ENCODE data around the gene AUNIP.

AUNIP gene

DNA sequence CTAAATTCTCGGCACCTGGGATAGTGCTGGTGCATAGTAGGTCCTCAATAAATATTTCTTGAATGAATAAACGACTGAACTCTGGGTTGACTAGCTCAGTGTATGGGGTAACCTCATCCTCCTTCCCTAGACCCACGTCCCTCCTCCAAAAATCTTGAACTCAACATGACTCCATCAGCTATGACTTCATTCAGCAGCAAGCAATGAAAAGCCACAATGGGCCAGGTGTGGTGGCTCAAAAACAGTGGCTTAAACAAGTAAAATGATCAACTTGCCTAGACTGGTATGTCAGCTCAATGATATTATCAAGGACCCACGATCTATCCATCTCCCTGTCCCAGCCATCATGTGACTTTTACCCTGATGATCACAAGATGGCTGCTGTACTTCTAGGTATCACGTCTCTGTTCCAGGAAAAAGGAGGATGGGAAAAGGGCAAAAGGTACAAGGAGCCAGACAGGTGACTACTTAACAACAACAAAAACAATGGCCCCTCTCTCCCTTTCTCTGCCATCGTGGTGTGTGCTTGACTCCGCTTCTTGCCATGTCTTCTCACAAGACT, 29.2 kb upstream of the AUNIP start:
- no peak for DNase-seq (ENCODE audit: low read depth)

GRCh38 chr1:25885602-25886001, 26.3 kb upstream of the AUNIP start:
- no peak for DNase-seq (ENCODE audit: low read depth)

- DNase-seq (ENCODE audit: low read depth), result no peak
Measured at GRCh38 chr1:25881266-25881665, 22.0 kb upstream of the AUNIP start.

GRCh38 chr1:25880518-25880917, 21.3 kb upstream of the AUNIP start:
- no peak for DNase-seq (ENCODE audit: low read depth)

DNA sequence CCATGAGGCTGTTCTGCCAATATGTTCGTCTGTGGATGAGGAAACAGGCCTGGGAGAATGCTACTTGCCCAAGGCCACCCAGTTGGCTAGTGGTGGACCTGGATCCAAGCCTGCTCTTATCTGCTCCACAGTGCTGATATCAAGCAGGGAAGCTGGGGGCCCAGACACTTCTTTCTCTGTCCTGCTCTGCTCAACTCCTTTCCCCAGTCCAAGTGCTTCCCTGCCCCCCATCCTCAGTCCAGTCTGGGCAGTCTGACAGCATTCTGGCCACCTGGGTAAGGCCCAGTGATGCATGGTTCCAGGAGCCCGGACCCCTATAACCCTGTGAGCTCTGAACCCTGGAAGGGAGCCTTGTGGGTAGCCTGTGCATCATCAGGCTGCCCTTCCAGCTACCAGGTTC, 20.4 kb upstream of the AUNIP start:
- DNase-seq (ENCODE audit: low read depth), result no peak

DNA sequence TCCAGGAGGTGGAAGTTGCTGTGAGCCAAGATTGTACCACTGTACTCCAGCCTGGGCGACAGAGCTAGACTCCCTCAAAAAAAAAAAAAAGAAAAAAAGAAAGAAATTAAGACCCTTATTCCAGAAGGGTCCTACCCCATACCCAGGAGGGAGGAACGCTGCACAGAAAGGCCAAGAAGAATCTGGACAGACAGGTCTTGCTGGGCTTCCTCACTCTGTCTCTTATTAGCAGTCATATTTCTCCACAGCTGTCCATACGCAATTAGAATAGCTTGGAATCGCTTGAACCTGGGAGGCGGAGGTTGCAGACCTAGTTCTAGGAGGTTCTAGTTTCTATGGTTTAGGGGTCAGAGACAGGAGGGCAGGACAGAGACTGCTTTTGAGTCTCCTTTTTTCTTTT, 19.4 kb upstream of the AUNIP start:
- no peak for DNase-seq (ENCODE audit: low read depth)

- no peak for DNase-seq (ENCODE audit: low read depth)
Measured at GRCh38 chr1:25877155-25877554, 17.9 kb upstream of the AUNIP start.

DNA sequence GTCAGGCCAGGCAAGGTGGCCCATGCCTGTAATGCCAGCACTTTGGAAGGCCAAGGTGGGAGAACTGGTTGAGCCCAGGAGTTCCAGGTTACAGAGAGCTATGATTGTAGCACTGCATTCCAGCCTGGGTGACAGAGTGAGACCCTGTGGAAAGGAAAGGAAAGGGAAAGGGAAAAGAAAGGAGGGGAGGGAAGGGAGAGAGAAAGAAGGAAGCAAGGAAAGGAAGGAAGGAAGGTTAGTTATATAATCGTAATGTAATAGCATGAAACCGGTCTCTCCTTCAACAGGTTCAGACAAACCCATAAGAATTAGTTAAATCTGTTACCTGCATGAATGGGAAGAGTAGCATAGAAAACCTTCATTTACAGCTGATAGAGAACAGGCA, 17.4 kb upstream of the AUNIP start:
- no peak for DNase-seq (ENCODE audit: low read depth)

DNA sequence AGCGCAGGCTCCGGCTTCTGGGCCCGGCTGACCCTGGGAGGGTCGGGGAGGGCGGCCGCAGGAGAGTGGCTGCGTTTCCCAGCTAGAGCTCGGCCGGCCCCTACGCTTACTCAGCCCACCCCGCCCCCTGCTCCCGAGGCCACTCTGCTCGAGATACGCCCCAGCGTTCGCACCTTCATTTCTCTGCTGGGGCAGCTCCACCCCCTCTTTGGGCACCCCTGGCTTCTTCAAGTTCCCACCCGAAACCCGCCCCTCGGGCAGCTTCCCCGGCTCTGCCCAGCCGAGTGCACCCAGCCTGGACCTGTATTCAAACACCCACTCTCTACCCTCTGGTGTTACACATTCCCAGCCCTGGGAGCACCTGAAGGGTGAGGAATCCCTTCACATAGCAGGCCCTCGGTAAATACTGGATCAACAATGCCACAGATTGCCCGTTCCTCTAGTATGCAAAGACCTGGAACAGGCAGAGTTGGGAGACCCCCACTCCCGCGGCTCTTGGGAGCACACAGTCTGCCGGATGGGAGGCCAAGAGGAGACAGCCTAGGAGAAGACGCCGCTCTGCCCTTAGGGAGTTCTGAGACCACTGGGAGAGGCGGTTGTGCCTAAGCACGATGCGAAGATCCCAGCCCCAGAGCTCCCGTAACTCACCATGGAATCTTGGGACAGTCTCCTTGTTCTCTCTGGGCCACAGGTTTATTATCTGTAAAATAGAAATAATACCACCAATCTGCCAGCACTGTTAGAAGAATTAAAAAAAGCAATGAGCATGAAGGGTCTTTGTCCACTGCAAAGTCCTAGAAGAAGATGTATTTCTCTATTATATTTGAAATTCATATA, 16.8 kb upstream of the AUNIP start:
- DNase-seq (ENCODE audit: low read depth), result no peak

- DNase-seq (ENCODE audit: low read depth), result no peak
Measured at GRCh38 chr1:25875154-25875855, 16.0 kb upstream of the AUNIP start, which contains the start of gene PAQR7. Gene PAQR7 (minus strand): TSS chr1:25875708. CDS start chr1:25863839, 11,869 bp downstream.

DNA sequence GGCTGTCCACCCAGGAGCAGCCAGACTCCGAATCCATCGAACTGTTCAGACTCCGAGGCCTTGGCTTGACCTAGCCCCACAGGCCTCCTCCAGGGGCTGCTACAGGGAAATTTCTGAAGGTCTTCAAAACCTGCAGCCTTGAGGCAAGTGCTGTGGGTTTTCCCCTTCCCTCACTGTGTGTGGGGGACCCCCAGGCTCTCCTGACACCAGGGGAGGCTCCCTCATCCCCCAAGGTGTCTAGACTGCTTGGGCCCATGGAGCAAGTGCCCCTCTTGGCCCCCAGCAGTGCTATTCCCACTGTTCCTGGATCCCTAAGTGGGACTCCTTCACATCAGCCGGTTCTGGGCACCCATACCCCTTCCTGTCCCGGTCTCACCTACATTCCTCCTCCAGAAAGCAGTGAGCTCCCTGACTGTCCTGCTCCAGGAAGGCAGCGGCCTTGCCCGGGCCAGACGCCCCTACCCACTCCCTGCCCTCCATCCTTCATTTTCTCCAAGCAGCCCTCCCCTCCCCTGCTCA, 15.4 kb upstream of the AUNIP start:
- DNase-seq (ENCODE audit: low read depth), result no peak

GRCh38 chr1:25874209-25874608, 15.0 kb upstream of the AUNIP start:
- DNase-seq (ENCODE audit: low read depth), result no peak

DNA sequence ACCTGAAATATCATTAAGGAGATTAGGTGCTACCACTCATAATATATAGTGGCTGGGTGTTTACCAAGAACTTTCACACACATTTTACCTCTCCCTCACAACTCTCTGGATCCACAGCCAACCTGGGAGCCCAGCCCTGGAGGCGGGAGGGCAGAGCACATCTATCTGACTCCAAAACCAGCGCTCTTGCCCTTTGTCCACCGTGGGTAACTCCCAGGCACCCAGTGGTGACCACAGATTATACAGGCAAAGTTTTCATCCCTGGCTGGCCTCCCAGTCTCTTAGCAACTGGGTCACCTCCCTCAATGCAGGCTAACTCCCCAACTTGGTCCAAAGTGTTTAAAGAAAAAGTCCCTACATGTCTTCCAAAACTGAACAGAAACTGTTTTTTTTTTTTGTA, 13.9 kb upstream of the AUNIP start:
- DNase-seq (ENCODE audit: low read depth), result no peak

GRCh38 chr1:25872713-25873112, 13.5 kb upstream of the AUNIP start:
- no peak for DNase-seq (ENCODE audit: low read depth)

- DNase-seq (ENCODE audit: low read depth), result no peak
Measured at GRCh38 chr1:25871704-25872494, 12.6 kb upstream of the AUNIP start.

GRCh38 chr1:25871086-25871703, 11.9 kb upstream of the AUNIP start:
- DNase-seq (ENCODE audit: low read depth), result no peak

DNA sequence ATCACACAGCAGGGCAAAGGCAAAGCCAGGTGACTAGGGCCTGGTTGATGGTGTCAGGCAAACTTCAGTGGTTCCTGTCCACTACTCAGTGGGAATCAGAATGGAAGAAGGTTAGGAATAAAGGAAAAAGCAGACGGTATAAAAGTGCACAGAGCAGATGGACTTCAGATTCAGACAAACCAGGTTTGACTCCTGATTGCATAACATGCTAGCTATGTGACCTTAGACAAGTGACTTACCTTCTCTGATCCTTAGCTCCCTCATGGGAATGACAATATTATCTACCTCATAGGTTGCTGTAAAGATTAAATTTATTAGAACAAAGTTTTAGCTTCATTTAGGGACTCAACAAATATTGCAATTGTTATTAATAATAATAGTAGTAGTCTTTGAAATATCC, 11.4 kb upstream of the AUNIP start:
- no peak for DNase-seq (ENCODE audit: low read depth)

- no peak for DNase-seq (ENCODE audit: low read depth)
Measured at GRCh38 chr1:25869909-25870606, 10.8 kb upstream of the AUNIP start.

DNA sequence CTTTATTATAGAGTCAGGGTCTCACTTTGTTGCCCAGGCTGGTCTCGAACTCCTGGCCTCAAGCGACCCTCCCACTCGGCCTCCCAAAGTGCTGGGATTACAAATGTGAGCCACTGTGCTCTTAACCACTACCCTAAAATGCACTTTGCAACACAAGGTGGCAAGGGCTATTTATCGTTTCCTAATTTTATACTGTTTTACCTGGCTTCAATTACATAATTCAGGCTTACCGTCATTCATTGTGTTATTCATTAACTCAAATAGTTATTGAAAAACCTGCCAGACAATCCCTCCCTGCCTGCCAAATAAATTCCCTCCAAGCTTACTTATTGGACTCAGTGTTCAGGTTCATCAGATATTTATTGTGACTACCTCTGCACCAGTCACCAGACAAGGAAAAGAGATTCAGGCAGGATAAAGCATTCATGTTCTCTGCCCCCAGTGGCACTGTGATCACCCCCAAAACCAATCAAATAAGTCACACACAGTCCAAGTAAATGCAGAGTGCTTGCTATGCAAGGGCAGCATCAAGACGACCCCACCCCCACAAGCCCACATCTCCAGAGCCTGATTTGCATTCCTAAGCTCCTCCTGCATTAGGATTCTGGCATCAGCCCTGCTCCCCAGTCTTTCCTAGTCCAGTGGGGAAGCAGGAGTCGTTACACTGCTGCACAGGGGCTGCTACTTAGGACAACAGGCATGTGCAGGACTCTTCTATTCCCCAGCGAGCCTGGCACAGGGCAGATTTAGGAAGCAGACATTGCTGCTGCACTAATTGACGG, 8.1 kb upstream of the AUNIP start:
- no peak for DNase-seq (ENCODE audit: low read depth)

DNA sequence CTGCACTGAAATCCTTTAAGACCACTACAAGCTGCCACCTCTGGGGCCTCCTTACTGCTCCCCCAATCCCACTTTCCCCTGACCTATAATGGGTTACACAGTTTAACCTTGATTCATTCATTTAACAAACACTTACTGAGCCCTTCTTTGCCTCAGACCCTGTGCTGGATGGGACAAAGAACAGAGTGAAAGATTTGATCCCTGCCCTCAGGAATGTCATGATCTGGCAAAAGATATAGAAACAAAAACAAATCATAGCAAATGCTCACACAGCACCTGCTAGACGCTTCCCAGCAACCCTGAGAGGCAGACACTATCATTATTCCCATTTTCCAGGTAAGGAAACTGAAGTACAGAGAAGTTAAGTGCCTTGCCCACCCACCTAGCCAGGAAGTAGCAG, 7.0 kb upstream of the AUNIP start:
- no peak for DNase-seq (ENCODE audit: low read depth)
